SHP77 treated with DMSO at 0.1 percent for 48 hours (cell line): ENCODE results near the gene C3.
"Not testable (repeated sequence)": the region's sequence is repeated elsewhere in the genome, so short reads cannot be mapped to it uniquely, and the experiment has no call there.

ENCODE experiments used
- DNase-seq: peaks from one replicate; lab custom pipeline; 2025; lab: John Stamatoyannopoulos, UW

Gene C3

DNA sequence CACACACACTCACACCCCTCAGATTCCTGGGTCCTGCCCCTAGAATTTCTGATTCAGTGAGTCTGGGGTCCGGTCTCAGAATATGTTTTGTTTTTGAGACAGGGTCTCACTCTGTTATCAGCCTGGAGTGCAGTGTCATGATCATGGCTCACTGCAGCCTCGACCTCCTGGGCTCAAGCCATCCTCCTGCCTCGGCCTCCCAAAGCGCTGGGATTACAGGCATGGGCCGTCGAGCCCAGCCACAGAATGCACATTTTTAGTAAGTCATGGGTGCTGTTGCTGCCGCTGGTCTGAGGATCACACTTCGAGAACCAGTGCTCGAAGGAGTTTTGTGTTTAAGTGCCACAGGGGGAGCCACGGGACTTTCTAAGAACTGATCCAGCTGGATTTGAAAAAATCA lies 28.4 kb downstream of the C3 start:
- no peak for DNase-seq

DNA sequence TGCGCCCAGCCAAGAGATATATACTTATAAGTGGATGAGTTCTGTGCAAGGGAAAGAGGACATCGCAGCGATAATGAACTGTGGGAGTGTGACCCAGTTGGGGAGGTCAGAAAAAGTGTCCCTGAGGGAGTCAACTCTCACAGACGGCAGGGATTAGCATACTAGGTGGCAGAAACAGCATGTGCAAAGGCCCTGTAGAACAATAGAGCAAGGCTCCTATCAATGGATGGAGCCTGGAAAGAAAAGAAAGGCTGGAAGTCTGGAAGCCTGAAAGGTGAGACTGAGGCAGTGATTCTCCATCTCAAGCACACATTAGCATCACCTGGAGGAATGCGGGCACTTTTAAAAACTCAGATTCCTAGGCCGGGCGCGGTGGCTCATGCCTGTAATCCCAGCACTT lies 29.1 kb downstream of the C3 start:
- DNase-seq, result no peak

DNA sequence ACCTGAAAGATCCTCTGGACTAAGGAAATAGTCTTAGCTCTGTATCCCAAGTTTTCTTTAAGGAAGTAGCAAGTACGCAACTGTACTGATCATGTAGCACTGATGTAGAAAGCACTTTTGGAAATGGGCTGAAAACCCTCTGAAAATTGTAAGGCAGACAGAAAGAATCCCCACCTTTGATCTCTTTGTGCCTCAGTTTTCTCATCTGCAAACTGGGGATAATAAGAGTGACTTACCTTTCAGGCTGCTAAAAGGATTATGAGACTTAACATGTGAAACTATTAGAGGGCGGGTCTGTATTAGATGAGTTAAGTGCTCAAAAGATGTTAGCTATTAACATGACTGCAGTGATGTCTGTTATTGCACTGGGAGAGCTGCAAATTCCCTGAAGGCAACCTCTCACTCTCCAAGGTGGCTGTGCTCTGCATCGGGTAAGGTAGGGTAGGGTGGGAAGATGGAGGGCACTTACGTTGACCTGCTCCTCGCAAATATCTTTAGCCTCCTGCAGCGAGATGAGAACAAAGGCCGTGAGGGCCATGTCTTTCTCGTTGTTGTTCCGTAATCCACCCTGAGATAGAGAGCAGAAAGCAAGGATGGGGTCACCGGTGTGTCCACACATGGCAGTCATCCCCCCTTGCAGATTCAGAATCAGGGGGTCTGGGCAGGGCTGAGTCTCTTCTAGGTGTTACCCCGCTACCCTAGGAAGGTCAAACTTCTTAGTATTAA lies 30.1 kb downstream of the C3 start:
- DNase-seq, result no peak

DNA sequence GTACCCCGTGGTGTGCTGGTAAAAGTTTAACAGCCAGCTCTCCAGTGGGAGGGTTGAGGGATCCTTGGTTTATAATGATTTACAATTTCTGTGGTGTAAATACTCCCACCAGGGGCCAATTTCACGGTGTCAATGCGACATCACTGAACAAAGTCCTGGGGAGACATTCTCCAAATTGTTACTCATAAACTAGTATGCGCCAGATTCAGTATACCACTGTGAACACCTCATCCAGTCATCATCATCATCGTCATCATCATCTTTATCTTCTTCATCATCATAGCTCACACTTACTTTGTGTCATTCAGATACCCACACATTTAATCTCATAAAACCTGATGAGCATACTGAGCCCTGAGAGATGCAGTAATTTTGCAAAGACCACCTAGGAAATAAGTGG lies 33.3 kb downstream of the C3 start:
- DNase-seq, result no peak

DNA sequence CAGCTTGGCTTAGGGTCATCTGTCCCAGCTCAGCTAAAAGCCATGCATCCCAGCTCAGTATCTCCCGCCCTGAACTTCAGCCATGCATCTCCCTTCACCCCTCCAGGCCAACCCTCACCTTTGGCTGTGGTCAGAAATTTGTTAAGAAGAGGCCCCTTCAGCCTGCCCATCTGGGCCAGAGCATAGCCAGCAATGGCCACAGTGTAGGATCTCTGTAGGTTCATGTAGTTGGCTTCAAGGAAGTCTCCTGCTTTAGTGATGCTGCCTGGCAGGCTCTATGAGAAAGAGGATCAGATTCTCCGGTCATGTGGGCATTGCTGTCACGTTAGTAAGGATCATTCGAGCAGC lies 33.8 kb downstream of the C3 start:
- DNase-seq, result no peak

DNA sequence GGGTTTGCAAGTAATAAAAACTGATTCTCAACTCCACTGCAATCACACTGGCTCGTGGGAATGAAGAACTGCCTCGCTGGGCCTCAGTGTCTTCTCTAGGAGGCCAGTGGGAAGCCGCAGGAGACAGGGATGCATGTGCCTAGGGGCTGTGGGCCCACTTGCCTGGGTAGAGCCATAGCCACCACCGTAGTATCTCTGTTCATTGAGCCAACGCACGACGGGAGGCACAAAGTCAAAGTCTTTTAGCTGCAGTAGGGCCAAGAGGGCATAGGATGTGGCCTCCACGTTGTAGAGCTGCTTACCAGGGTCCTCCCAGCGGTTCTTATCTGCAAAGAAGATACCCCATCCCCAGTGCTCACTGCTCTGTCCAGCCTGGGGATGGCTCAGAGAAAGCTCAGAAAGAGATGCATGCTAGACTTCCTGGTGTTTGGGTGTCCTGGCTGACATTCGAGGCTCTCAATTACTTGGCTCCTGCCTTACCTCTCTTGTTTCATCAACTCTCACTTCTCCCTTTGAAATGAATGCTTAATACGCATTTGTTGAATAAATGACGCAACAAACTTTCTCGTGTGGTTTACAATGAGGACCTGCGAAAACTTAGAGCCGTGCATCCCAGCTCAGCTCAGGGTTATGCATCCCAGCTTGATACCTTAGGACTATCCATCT lies 34.4 kb downstream of the C3 start:
- no peak for DNase-seq

DNA sequence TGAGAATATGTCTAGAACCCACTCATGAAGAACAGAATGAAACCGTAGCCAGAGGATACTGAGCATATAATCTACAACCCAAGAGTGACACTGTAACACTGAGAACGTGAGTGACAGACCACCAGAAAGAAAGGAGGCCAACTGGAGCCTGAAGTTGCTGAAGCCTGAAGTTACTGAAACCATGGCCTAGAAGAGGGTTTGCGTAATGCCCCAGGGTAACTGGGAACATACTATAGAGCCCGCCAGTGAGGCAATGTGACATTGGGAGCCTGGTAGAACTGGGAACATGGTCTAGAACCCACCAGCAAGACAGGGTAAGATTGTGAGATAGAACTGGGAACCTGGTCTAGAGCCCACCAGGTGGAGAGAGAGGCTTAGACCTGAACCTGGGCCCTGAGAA lies 35.0 kb downstream of the C3 start:
- no peak for DNase-seq

DNA sequence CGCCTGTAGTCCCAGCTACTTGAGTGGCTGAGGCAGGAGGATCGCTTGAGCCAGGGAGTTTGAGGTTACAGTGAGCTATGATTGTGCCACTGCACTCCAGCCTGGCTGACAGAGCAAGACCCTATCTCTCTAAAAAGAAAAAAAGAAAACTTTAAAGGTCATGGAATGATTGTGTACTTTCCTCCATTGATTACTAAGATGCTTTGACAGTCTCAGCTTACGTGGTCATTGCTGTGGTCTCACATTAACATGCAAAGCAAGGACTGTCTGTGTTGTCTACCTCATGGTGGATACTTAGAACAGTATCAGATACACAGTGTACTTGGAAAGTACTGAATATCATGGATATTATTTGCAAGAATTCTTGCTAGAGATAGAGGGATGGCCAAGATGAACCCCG lies 36.5 kb downstream of the C3 start:
- DNase-seq, result no peak

DNA sequence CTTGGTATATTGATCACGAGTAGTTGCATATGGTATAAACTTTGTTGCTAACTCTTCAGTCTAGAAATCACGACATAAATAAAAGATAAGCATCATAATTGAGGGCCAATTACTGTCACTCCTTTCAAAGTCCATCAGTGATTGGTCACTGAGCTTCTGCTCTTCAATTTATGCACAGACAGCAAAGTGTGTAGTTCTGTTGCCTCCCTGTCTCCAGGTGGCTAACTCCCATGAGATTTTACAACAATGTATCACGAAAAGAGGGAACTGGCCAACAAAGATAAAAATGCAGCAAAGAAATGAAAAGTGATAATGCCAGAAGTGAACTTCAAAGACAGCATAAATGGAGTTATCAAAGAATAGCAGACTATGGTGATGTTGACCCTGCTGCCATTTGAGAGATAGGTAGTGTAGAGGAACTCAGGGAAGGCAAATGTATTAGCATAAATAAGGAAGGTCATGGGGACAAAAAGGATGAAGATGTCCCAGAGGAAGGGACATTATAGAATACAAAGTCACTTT lies 37.8 kb downstream of the C3 start:
- no peak for DNase-seq

GRCh38 chr19:6680141-6680540 lies 40.3 kb downstream of the C3 start:
- no peak for DNase-seq

DNA sequence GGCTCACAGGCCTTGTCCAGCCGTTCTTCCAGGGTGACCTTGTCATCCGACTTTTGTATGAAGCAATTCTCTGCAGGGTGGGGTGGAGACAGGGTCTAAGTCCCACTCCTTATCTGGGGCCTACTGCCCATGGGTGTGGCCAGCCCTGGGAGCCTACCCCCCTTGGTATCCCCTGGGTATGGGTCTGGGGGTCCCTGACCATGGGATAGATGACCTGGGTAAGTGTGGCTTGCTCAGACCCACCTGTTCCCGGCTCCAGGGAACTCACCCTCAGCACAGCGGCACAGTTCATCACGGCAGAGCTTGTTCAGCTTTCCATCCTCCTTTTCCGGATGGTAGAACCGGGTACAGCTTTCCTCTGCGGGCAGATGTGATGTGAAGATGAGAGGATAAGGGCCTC lies 41.3 kb downstream of the C3 start:
- DNase-seq, result no peak

DNA sequence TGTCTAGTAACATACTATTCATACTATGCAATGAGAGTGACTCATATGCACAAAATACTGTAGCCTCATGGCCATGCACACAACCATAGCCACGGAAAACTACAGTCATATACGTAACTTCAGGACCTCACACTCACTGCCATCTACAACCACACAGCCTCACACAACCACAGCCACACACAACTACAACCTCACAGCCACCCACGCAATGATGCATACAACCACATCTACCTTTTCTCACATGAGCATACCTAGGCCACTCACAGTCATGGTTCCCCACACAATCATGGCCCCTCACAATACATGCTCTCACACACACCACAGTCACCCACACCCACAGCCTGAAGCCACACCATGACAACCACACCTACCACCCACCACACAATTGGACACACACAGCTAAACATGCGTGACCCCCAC lies 41.8 kb downstream of the C3 start:
- DNase-seq, result no peak

- no peak for DNase-seq
These were observed 42.4 kb downstream of the C3 start for GRCh38 chr19:6677883-6678689.

DNA sequence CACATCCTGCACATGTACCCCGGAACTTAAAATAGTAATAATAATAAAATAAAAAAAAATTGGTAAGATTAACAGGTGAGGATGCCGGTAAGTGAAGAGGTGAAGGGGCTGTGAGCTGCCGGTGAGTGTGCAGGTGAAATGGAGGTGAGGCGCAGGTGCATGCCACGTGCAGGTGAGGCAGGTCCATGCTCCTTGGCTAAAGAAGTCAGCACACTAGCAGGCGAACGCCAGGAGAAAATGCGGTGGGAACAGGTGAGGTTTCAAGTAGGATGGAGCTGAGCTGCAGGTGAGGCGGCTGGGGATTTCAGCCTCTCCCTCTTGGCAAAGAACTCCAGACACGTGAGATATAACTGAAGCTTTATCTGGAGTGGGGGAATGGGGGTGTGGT lies 43.0 kb downstream of the C3 start:
- DNase-seq, result no peak

DNA sequence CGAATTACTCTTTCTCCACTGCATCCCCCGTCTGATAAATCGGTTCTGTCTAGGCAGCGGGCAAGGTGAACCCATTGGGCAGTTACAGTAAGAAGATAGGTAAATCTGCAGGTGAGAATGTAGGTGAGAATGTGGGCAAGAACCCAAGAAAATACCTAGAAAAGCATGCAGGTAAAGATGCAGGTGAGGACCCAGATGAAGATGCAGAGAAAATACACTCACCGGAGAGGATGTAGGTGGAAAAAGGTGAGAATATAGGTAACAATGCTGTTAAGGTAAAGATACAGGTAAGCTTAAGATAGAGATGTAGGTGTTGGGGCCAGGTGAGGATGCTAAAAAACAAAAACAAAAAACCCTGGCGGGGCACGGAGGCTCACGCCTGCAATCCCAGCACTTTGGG lies 44.2 kb downstream of the C3 start:
- DNase-seq, result no peak

- DNase-seq, result no peak
These were observed 45.6 kb downstream of the C3 start for GRCh38 chr19:6674868-6675305.

GRCh38 chr19:6674408-6674807 lies 46.0 kb downstream of the C3 start:
- DNase-seq, result not testable (repeated sequence)

GRCh38 chr19:6672693-6673290 lies 47.7 kb downstream of the C3 start:
- DNase-seq, result no peak

GRCh38 chr19:6671960-6672359 lies 48.5 kb downstream of the C3 start:
- no peak for DNase-seq

DNA sequence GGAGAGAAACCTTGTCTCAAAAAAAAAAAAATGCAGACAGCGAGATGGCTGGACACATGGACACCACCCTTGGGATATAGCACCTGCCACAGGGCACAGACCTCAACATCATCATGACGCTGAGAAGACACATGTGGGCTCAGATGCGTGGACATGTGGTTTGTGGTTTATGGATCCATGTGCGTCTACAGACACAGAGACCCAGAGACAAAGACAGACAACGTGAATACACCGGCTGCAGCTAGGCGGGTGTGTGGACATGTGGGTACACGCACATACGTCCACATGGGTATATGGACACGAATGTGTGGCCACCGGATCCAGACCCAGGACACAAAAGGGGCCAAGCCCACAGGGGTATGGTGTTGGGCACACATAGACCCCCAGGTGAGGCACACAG lies 51.8 kb downstream of the C3 start:
- no peak for DNase-seq

GRCh38 chr19:6667114-6667627 lies 53.3 kb downstream of the C3 start:
- DNase-seq, result no peak

GRCh38 chr19:6664916-6665315 lies 55.5 kb downstream of the C3 start:
- DNase-seq, result no peak
